ENCODE measurements around the gene KLHL29. TPM values are rescaled to one million over a fixed set of nuclear protein-coding genes. Genes with fewer than 3 reads are reported as not detected.

Gene KLHL29
- total RNA-seq, 1 donor from 2014 or later: 5.0 TPM

- no peak for TF ChIP-seq CTCF (IDR thresholded peaks at IDR 0.05)
- DNase-seq (ENCODE audit: extremely low spot score, unreplicated experiment): no peak
- H3K27me3 Mint-ChIP-seq (ENCODE audit: unreplicated experiment): peaks cover 21% of the 10 kb centered on the region
- no peaks in the 10 kb centered on the region for H3K9me3 Mint-ChIP-seq (ENCODE audit: unreplicated experiment)
- H3K4me1 Mint-ChIP-seq (ENCODE audit: unreplicated experiment): peaks cover 36% of the 10 kb centered on the region
- H3K4me3 Mint-ChIP-seq (ENCODE audit: unreplicated experiment): no peak overlapping the region
- no peak overlapping the region for H3K27ac Mint-ChIP-seq (ENCODE audit: unreplicated experiment)
- H3K36me3 Mint-ChIP-seq (ENCODE audit: unreplicated experiment): peaks cover 2% of the 10 kb centered on the region
Observed at GRCh38 chr2:23541503-23542229, 156.7 kb downstream of the KLHL29 start.

GRCh38 chr2:23542230-23542789, 157.3 kb downstream of the KLHL29 start:
- Mint-ChIP-seq H3K9me3 (ENCODE audit: unreplicated experiment) (no peaks in the 10 kb centered on the region), H3K4me3 (ENCODE audit: unreplicated experiment) (no peak overlapping the region), H3K27ac (ENCODE audit: unreplicated experiment) (no peak overlapping the region), H3K27me3 (ENCODE audit: unreplicated experiment) (peaks cover 21% of the 10 kb centered on the region), H3K36me3 (ENCODE audit: unreplicated experiment) (peaks cover 2% of the 10 kb centered on the region), H3K4me1 (ENCODE audit: unreplicated experiment) (peaks cover 40% of the 10 kb centered on the region)
- no peak for DNase-seq (ENCODE audit: extremely low spot score, unreplicated experiment)
- no peak for TF ChIP-seq CTCF (IDR thresholded peaks at IDR 0.05)

DNA sequence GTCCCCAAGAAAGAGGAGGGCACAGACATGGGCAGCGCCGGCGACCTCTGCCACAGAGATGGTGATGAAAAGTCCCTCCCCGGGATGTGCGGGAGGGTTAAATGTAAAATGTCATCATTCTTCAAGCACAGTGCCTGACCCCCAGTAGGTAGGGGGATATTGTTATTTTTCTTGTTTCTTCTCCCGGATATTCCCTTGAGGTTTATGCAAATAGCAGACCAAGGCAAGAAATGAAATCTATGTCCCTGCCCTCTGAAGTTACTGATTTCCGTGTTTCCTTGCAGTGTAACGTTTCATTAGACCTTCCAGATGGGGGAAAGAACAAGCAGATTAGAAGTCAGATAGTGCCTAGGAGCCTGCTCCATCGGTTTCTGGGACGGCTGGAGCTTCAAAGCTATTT, 158.3 kb downstream of the KLHL29 start:
- no peak overlapping the region for H3K4me3 Mint-ChIP-seq (ENCODE audit: unreplicated experiment)
- H3K27me3 Mint-ChIP-seq (ENCODE audit: unreplicated experiment): peaks cover 21% of the 10 kb centered on the region
- peaks cover 2% of the 10 kb centered on the region for H3K36me3 Mint-ChIP-seq (ENCODE audit: unreplicated experiment)
- no peaks in the 10 kb centered on the region for H3K9me3 Mint-ChIP-seq (ENCODE audit: unreplicated experiment)
- no peak for TF ChIP-seq CTCF (IDR thresholded peaks at IDR 0.05)
- no peak for DNase-seq (ENCODE audit: extremely low spot score, unreplicated experiment)
- H3K27ac Mint-ChIP-seq (ENCODE audit: unreplicated experiment): no peak overlapping the region
- H3K4me1 Mint-ChIP-seq (ENCODE audit: unreplicated experiment): peaks cover 45% of the 10 kb centered on the region

DNA sequence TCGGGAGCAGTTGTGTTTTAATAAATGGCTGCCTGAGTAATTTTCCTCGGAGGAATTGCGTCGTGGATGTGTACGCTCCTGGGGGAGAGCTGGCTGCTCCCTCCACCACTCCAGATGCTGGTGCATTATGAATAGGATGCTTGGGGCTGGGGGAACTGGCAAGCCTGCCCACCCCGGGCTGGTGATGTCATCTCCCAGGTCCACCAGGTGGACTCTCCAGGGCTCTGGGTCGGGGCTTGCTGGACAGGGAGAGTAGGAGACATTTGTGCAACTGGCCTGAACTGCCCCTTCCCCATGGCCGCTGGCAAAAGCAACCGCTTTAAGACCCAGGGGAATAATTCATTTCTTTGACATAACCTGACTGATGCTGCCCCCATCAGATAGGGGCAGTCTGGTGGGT, 158.7 kb downstream of the KLHL29 start:
- Mint-ChIP-seq H3K9me3 (ENCODE audit: unreplicated experiment) (no peaks in the 10 kb centered on the region), H3K4me3 (ENCODE audit: unreplicated experiment) (no peak overlapping the region), H3K27ac (ENCODE audit: unreplicated experiment) (no peak overlapping the region), H3K27me3 (ENCODE audit: unreplicated experiment) (peaks cover 18% of the 10 kb centered on the region), H3K4me1 (ENCODE audit: unreplicated experiment) (peaks cover 49% of the 10 kb centered on the region), H3K36me3 (ENCODE audit: unreplicated experiment) (peaks cover 2% of the 10 kb centered on the region)
- DNase-seq (ENCODE audit: extremely low spot score, unreplicated experiment): no peak
- no peak for TF ChIP-seq CTCF (IDR thresholded peaks at IDR 0.05)

GRCh38 chr2:23544589-23545295, 159.8 kb downstream of the KLHL29 start:
- H3K27ac Mint-ChIP-seq (ENCODE audit: unreplicated experiment): no peak overlapping the region

More at GRCh38 chr2:23544589-23545295, 159.8 kb downstream of the KLHL29 start:
- Mint-ChIP-seq H3K4me3 (ENCODE audit: unreplicated experiment) (no peak overlapping the region), H3K27me3 (ENCODE audit: unreplicated experiment) (peaks cover 18% of the 10 kb centered on the region), H3K36me3 (ENCODE audit: unreplicated experiment) (peaks cover 2% of the 10 kb centered on the region), H3K4me1 (ENCODE audit: unreplicated experiment) (peaks cover 59% of the 10 kb centered on the region), H3K9me3 (ENCODE audit: unreplicated experiment) (no peaks in the 10 kb centered on the region)
- no peak for DNase-seq (ENCODE audit: extremely low spot score, unreplicated experiment)
- TF ChIP-seq CTCF (IDR thresholded peaks at IDR 0.05): no peak
